CD4-positive, CD25-positive, alpha-beta regulatory T cell (primary cell): ENCODE measurements around the gene DHRS1. TPM values are rescaled to one million over a fixed set of nuclear protein-coding genes. Genes with fewer than 3 reads are reported as not detected.

Experiments
- ATAC-seq, 2 donors: fragments of 150-1000 bp; cut with Tn5 transposase; one replicate each; pipeline ENCODE4 v1.10.0; 2021; ENCODE audit warnings: low read depth in 2 of 2, moderate number of reproducible peaks in 2 of 2, moderate library complexity in 1 of 2
- DNase-seq, 3 donors: peaks; one replicate each; pipeline versions ENCODE4 v3.0.0 to v3.0.0-alpha.2; 2012 to 2022; ENCODE audit warnings: mixed read lengths in 1 of 3
- H3K27ac ChIP-seq: one replicate; pipeline ENCODE4 v1.7.0; 2013; ENCODE audit warnings: mild to moderate bottlenecking, low read length; ENCODE audit not compliant: insufficient read depth, poor library complexity, severe bottlenecking
- H3K27me3 ChIP-seq: one replicate; pipeline ENCODE4 v1.7.0; 2013; ENCODE audit warnings: low read length; ENCODE audit not compliant: control insufficient read depth, insufficient read depth
- H3K36me3 ChIP-seq: one replicate; pipeline ENCODE4 v1.7.0; 2013; ENCODE audit warnings: mild to moderate bottlenecking, low read length, moderate library complexity; ENCODE audit not compliant: control insufficient read depth, insufficient read depth
- H3K4me1 ChIP-seq: 2 replicates; pipeline ENCODE4 v1.7.0; 2013; ENCODE audit warnings: mild to moderate bottlenecking, low read length; ENCODE audit not compliant: insufficient read depth, control insufficient read depth, poor library complexity, severe bottlenecking
- H3K4me3 ChIP-seq: one replicate; pipeline ENCODE4 v1.7.0; 2013; ENCODE audit warnings: low read depth, mild to moderate bottlenecking, low read length, moderate library complexity
- H3K9me3 ChIP-seq, 2 experiments: 1 replicate in 1 of 2; 2 replicates in 1 of 2; pipeline ENCODE4 v1.7.0; 2013; ENCODE audit warnings: low read length in 2 of 2, mild to moderate bottlenecking in 1 of 2, moderate library complexity in 1 of 2; ENCODE audit not compliant: control insufficient read depth in 2 of 2
- H3K27ac Mint-ChIP-seq, 3 donors: one replicate each; pipeline ENCODE4 v1.8.0; 2020 to 2022; ENCODE audit warnings: mild to moderate bottlenecking in 3 of 3, mixed read lengths in 3 of 3, moderate library complexity in 2 of 3
- H3K27me3 Mint-ChIP-seq: one replicate; pipeline ENCODE4 v1.8.0; 2022; ENCODE audit warnings: mild to moderate bottlenecking, mixed read lengths
- H3K36me3 Mint-ChIP-seq: one replicate; pipeline ENCODE4 v1.8.0; 2020; ENCODE audit warnings: mixed read lengths
- H3K4me1 Mint-ChIP-seq, 4 donors: one replicate each; pipeline ENCODE4 v1.8.0; 2020 to 2022; ENCODE audit warnings: mixed read lengths in 4 of 4, mild to moderate bottlenecking in 1 of 4
- H3K4me3 Mint-ChIP-seq, 4 donors: one replicate each; pipeline ENCODE4 v1.8.0; 2020 to 2022; ENCODE audit warnings: mild to moderate bottlenecking in 4 of 4, mixed read lengths in 4 of 4, moderate library complexity in 3 of 4
- H3K9me3 Mint-ChIP-seq, 7 donors: one replicate each; pipeline ENCODE4 v1.8.0; 2020 to 2022; ENCODE audit warnings: mixed read lengths in 7 of 7, mild to moderate bottlenecking in 3 of 7, moderate library complexity in 2 of 7
- polyA plus RNA-seq, 4 donors: library from polyadenylated mRNA; unstranded; fragments of 300-500 nt; fragmentation: Illumina TruSeq; gene quantifications; one replicate each; pipeline ENCODE4 v1.2.3, GENCODE V29; 2021
- total RNA-seq: library from RNA; stranded (reverse); gene quantifications from one replicate; pipeline ENCODE4 v1.2.3, GENCODE V29; 2022

Gene DHRS1
- total RNA-seq (41.2 TPM), polyA plus RNA-seq (10 to 100 TPM; 21.7 to 48.5 (median 31.9) TPM)

DNA sequence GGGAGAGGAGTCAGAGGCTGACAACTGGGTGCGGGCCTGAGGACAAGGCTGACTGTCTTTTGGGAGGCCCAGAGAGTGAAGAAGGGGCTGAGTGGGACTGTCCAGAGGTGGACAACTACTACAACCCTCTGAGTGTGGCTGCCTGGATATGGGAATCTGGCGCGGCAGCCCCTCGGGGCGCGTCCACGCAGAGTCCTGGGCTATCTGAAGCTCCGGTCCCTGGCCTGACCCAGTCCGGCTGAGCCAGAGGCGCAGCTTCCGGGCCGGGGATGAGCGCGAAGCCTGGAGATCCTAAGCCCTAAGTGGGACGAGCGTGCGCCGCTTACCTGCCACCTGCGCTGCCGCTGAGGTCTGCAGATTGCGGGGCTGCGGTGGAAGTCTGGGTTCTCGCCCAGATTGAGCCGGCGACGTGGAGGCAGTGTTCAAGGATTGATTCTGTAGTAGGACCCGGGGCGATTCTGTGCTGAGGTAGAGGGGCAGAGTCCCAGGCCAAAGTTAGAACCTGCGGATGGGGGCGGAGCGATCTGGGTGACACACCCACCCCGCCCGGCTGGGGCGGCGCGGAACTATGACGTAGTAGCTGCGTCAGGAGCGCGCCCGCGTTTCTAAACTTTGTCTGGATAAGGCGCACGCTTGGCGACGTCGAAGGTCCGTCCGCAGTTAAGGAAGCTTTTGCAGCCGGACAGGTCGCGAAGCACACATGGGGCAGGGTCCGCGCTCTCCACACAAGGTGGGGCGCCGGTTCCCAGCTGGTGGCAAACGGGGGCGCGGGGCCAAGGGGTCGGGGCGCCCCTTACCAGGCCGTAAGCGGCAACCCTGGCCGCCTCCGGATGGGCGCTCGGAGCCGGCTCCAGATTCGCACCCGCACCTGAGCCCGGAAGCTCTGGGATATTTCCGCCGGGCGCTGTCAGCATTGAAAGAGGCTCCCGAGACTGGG lies at the start of gene DHRS1, which contains the start of gene NOP9:
Gene DHRS1 (minus strand): TSS at position 526 of the 937 bp plus-strand sequence. CDS start 674 bp downstream, outside the sequence.
Gene NOP9 (plus strand): TSS at position 596 of the 937 bp plus-strand sequence. CDS start 105 bp downstream, at position 701.
- H3K36me3 Mint-ChIP-seq = peaks cover 21% of the 10 kb centered on the region
- peak within 1 kb of the TSS; percentile 84 for H3K27ac ChIP-seq
- peak within 1 kb of the TSS; percentile 86 for H3K4me3 ChIP-seq
- H3K9me3 ChIP-seq = no peaks in the 10 kb centered on the region
- H3K4me1 ChIP-seq = peaks cover 31% of the 10 kb centered on the region
- H3K4me3 Mint-ChIP-seq = peak within 1 kb of the TSS; percentile 89 to 97 (median 93)
- no peaks in the 10 kb centered on the region for H3K27me3 Mint-ChIP-seq
- H3K27ac Mint-ChIP-seq = peak within 1 kb of the TSS; percentile 76 to 99 (median 92)
- no peaks in the 10 kb centered on the region for H3K27me3 ChIP-seq
- peaks cover 48% of the 10 kb centered on the region for H3K36me3 ChIP-seq
- no peaks in the 10 kb centered on the region for H3K9me3 Mint-ChIP-seq
- H3K4me1 Mint-ChIP-seq = peaks cover 22 to 56% (median 40%) of the 10 kb centered on the region in 4 donors
- peak; percentile 80 to 86 for ATAC-seq
- DNase-seq = peak; percentile 88 to 94 (median 91)

DNA sequence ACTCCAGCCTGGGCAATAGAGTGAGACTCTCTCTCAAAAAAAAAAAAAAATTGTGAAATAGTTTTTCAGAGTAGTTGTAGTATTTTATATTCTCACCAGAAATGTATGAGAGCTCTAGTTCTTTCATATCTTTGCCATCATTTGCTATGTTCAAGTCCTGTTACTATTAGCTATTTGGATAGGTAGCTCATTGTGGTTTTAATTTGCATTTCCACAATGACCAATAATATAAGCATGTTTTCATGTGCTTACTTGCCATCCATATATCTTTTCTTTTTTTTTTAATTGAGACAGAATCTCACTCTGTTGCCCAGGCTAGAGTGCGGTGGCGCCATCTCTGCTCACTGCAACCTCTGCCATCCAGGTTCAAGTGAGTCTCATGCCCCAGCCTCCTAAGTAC lies 48.6 kb upstream of the DHRS1 start:
- Mint-ChIP-seq H3K36me3 (peaks cover 4% of the 10 kb centered on the region), H3K4me1 (peaks cover 0 to 3% (median 0%) of the 10 kb centered on the region in 4 donors), H3K4me3 (no peak overlapping the region), H3K27ac (no peak overlapping the region), H3K9me3 (no peaks in the 10 kb centered on the region), H3K27me3 (peaks cover 60% of the 10 kb centered on the region)
- no peaks in the 10 kb centered on the region for H3K9me3 ChIP-seq
- no peak for DNase-seq
- H3K4me3 ChIP-seq = no peak overlapping the region
- no peak for ATAC-seq
- peaks cover 25% of the 10 kb centered on the region for H3K27me3 ChIP-seq
- no peak overlapping the region for H3K27ac ChIP-seq
- H3K36me3 ChIP-seq = no peaks in the 10 kb centered on the region
- no peaks in the 10 kb centered on the region for H3K4me1 ChIP-seq

DNA sequence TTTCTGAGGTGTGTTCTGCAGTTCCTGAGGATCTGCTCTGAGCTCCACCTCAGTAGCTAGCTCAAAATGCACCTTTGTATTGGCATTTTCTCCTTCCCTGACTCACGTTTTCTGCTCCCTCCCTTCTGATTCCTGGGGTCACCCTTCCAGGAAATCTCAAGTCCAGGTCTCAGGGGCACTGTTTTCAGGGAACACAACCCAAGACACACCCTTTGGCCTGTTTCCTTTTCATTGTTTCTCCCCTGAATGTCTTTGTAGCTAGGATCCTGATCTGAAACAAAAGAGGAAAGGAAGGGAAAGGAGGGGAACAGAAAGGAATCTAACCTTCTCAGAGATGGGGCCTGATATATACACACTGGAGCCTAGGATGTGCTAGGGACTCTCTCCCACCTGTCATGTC lies 47.6 kb upstream of the DHRS1 start:
- Histone ChIP-seq H3K4me1 (no peaks in the 10 kb centered on the region), H3K27me3 (peaks cover 25% of the 10 kb centered on the region), H3K9me3 (no peaks in the 10 kb centered on the region), H3K4me3 (no peak overlapping the region), H3K27ac (no peak overlapping the region), H3K36me3 (no peaks in the 10 kb centered on the region)
- Mint-ChIP-seq H3K4me1 (no peaks in the 10 kb centered on the region), H3K27ac (no peak overlapping the region), H3K9me3 (peaks cover 0 to 2% (median 0%) of the 10 kb centered on the region in 7 donors), H3K36me3 (peaks cover 4% of the 10 kb centered on the region), H3K27me3 (peaks cover 62% of the 10 kb centered on the region), H3K4me3 (no peak overlapping the region)
- no peak for ATAC-seq
- no peak for DNase-seq

DNA sequence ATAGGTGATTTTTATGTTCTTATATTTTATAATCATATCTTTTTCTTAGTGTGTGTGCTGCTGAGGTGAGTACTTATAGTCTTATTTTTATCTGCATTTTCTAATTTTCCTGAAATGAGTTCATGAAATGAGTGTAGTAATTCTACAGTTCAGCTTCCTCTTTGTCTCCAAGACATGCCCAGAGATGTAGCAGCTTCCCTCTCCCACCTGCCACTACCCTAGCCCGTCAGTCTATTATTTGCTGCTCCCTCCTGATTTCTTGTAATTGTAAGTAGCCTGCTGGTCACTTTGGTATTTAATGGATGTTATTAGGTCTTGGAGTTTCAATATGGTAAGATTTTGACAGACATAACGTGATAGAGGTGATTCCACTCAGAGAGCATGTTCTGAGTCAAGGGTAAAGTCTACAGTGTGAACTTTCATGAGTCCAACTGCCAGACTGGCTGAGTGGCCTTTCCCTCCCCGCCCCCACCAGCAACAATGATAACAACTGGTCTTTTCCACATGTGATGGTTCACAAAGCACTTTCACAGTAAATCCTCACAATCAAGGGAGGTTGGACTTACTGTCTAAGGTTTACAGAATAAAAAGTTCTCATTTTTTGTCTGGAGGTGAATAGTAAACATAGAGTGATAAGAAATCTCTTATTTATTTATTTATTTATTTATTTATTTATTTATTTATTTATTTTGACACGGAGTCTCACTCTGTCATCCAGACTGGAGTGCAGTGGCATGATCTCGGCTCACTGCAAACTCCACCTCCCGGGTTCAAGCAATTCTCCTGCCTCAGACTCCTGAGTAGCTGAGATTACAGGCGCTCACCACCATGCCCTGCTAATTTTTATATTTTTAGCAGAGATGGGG lies 44.4 kb upstream of the DHRS1 start:
- peaks cover 7% of the 10 kb centered on the region for H3K27me3 ChIP-seq
- DNase-seq (no peak), ATAC-seq (no peak)
- Mint-ChIP-seq H3K4me3 (no peak overlapping the region), H3K27ac (no peak overlapping the region), H3K36me3 (no peaks in the 10 kb centered on the region), H3K4me1 (peaks cover 0 to 13% (median 7%) of the 10 kb centered on the region in 4 donors), H3K27me3 (peaks cover 53% of the 10 kb centered on the region), H3K9me3 (peaks cover 0 to 2% (median 0%) of the 10 kb centered on the region in 7 donors)
- no peaks in the 10 kb centered on the region for H3K9me3 ChIP-seq
- no peak overlapping the region for H3K4me3 ChIP-seq
- H3K36me3 ChIP-seq = no peaks in the 10 kb centered on the region
- H3K27ac ChIP-seq = no peak overlapping the region
- peaks cover 11% of the 10 kb centered on the region for H3K4me1 ChIP-seq

DNA sequence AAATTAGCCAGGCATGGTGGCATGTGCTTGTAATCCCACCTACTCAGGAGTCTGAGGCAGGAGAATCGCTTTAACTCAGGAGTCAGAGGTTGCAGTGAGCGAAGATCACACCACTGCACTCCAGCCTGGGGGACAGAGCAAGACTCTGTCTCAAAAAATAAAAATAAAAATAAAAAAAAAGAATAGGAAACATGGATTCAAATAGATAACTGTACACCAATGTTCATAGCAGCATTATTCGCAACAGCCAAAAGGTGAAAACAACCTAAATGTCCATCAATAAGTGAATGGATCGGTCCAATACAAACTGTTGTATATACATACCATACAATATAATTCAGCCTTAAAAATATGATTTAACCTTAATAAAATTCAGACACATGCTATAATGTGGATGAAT lies 43.3 kb upstream of the DHRS1 start:
- DNase-seq (no peak), ATAC-seq (no peak)
- peaks cover 53% of the 10 kb centered on the region for H3K27me3 Mint-ChIP-seq

DNA sequence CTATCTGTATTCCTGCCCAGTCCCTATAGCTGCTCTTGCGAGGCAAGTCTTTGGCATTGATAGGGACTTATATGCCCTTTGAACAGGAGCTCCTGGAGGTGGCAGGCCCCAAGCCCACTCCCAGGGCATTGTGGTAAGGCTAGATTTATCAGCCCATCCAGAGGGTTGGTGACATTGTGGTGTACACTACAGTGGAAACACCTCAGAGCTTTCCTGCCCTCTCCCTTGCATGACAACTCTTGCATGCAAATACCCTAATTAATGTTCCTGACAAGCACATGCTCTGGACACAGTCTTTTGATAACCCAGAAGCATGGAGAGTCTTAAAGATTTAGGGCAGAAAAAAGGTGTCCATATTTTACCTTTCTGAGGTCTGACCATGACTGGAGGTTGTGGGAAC lies 41.0 kb upstream of the DHRS1 start:
- Histone ChIP-seq H3K9me3 (no peaks in the 10 kb centered on the region), H3K27ac (no peak overlapping the region), H3K27me3 (no peaks in the 10 kb centered on the region), H3K36me3 (peaks cover 18% of the 10 kb centered on the region), H3K4me3 (no peak overlapping the region), H3K4me1 (peaks cover 18% of the 10 kb centered on the region)
- ATAC-seq = no peak
- DNase-seq = no peak
- H3K4me3 Mint-ChIP-seq = peak overlapping the region; percentile 76 to 98 (median 96)
- no peak overlapping the region for H3K27ac Mint-ChIP-seq
- H3K36me3 Mint-ChIP-seq = peaks cover 25% of the 10 kb centered on the region
- peaks cover 0 to 33% (median 22%) of the 10 kb centered on the region in 4 donors for H3K4me1 Mint-ChIP-seq
- H3K27me3 Mint-ChIP-seq = peaks cover 50% of the 10 kb centered on the region
- peaks cover 0 to 2% (median 0%) of the 10 kb centered on the region in 7 donors for H3K9me3 Mint-ChIP-seq

More for the DNA sequence above, 43.3 kb upstream of the DHRS1 start:
- peaks cover 18% of the 10 kb centered on the region for H3K4me1 ChIP-seq
- H3K9me3 ChIP-seq = no peaks in the 10 kb centered on the region
- no peak overlapping the region for H3K4me3 ChIP-seq
- Mint-ChIP-seq H3K4me1 (peaks cover 0 to 24% (median 15%) of the 10 kb centered on the region in 4 donors), H3K4me3 (no peak overlapping the region), H3K9me3 (peaks cover 0 to 2% (median 0%) of the 10 kb centered on the region in 7 donors), H3K36me3 (peaks cover 7% of the 10 kb centered on the region), H3K27ac (no peak overlapping the region)
- peaks cover 7% of the 10 kb centered on the region for H3K27me3 ChIP-seq
- H3K27ac ChIP-seq = no peak overlapping the region
- peaks cover 4% of the 10 kb centered on the region for H3K36me3 ChIP-seq
